ENCODE results near the gene EML4. TPM values are rescaled to one million over a fixed set of nuclear protein-coding genes. Genes with fewer than 3 reads are reported as not detected.
"Not testable (repeated sequence)": the region's sequence is repeated elsewhere in the genome, so short reads cannot be mapped to it uniquely, and the experiment has no call there.

EML4 gene
- total and polyA plus RNA-seq, 2 donors from 2014 or later = 13.0 to 53.6 TPM

- H3K36me3 ChIP-seq (ENCODE audit: control insufficient read depth in 2 of 3, insufficient read depth in 3 of 3, low read length in 3 of 3) = no peaks in the 10 kb centered on the region
- H3K4me3 ChIP-seq (ENCODE audit: low read length in 3 of 3) = no peak overlapping the region
- H3K9ac ChIP-seq (ENCODE audit: low read length in 3 of 3) = no peak overlapping the region
- no peak for TF ChIP-seq CTCF (IDR thresholded peaks at IDR 0.05; ENCODE audit: borderline replicate concordance, extremely low read depth, insufficient read depth)
- H3K27me3 ChIP-seq (ENCODE audit: control insufficient read depth, insufficient read depth, low read length) = no peaks in the 10 kb centered on the region
- no peak for FAIRE-seq
- H3K27ac ChIP-seq (ENCODE audit: low read depth in 2 of 2, low read length in 2 of 2) = no peak overlapping the region
- no peaks in the 10 kb centered on the region for H3K9me3 ChIP-seq (ENCODE audit: control insufficient read depth in 2 of 3, insufficient read depth in 1 of 3, low read length in 3 of 3)
- intact Hi-C loops (cut with DNase I) = no loop called here
- H3K4me1 ChIP-seq (ENCODE audit: control insufficient read depth in 2 of 3, insufficient read depth in 2 of 3, low read depth in 1 of 3, low read length in 3 of 3) = peaks cover 0 to 18% (median 3%) of the 10 kb centered on the region in 3 donors
- DNase-seq = no peak
Measured at GRCh38 chr2:42372474-42373200, 203.5 kb downstream of the EML4 start.

- H3K27me3 ChIP-seq (ENCODE audit: control insufficient read depth, insufficient read depth, low read length) = no peaks in the 10 kb centered on the region
- H3K9me3 ChIP-seq (ENCODE audit: control insufficient read depth in 2 of 3, insufficient read depth in 1 of 3, low read length in 3 of 3) = no peaks in the 10 kb centered on the region
- TF ChIP-seq CTCF (IDR thresholded peaks at IDR 0.05; ENCODE audit: borderline replicate concordance, extremely low read depth, insufficient read depth) = no peak
- DNase-seq (no peak), FAIRE-seq (no peak)
- no peak overlapping the region for H3K4me3 ChIP-seq (ENCODE audit: low read length in 3 of 3)
- no peaks in the 10 kb centered on the region for H3K36me3 ChIP-seq (ENCODE audit: control insufficient read depth in 2 of 3, insufficient read depth in 3 of 3, low read length in 3 of 3)
- H3K27ac ChIP-seq (ENCODE audit: low read depth in 2 of 2, low read length in 2 of 2) = no peak overlapping the region
- intact Hi-C loops (cut with DNase I) = no loop called here
- H3K9ac ChIP-seq (ENCODE audit: low read length in 3 of 3) = no peak overlapping the region
- H3K4me1 ChIP-seq (ENCODE audit: control insufficient read depth in 2 of 3, insufficient read depth in 2 of 3, low read depth in 1 of 3, low read length in 3 of 3) = no peaks in the 10 kb centered on the region
Measured at GRCh38 chr2:42376758-42377157, 207.6 kb downstream of the EML4 start.

GRCh38 chr2:42378415-42378814, 209.3 kb downstream of the EML4 start:
- no peak overlapping the region for H3K9ac ChIP-seq (ENCODE audit: low read length in 3 of 3)

GRCh38 chr2:42380026-42380425, 210.9 kb downstream of the EML4 start:
- H3K4me3 ChIP-seq (ENCODE audit: low read length in 3 of 3); FAIRE-seq; DNase-seq; H3K9me3 ChIP-seq (ENCODE audit: control insufficient read depth in 2 of 3, insufficient read depth in 1 of 3, low read length in 3 of 3); H3K4me1 ChIP-seq (ENCODE audit: control insufficient read depth in 2 of 3, insufficient read depth in 2 of 3, low read depth in 1 of 3, low read length in 3 of 3); H3K27ac ChIP-seq (ENCODE audit: low read depth in 2 of 2, low read length in 2 of 2); H3K36me3 ChIP-seq (ENCODE audit: control insufficient read depth in 2 of 3, insufficient read depth in 3 of 3, low read length in 3 of 3); H3K9ac ChIP-seq (ENCODE audit: low read length in 3 of 3); H3K27me3 ChIP-seq (ENCODE audit: control insufficient read depth, insufficient read depth, low read length); intact Hi-C loops (cut with DNase I): not testable (repeated sequence)

More at GRCh38 chr2:42378415-42378814, 209.3 kb downstream of the EML4 start:
- H3K4me1 ChIP-seq (ENCODE audit: control insufficient read depth in 2 of 3, insufficient read depth in 2 of 3, low read depth in 1 of 3, low read length in 3 of 3) = no peaks in the 10 kb centered on the region
- H3K27ac ChIP-seq (ENCODE audit: low read depth in 2 of 2, low read length in 2 of 2) = no peak overlapping the region
- FAIRE-seq (no peak), DNase-seq (no peak)
- H3K9me3 ChIP-seq (ENCODE audit: control insufficient read depth in 2 of 3, insufficient read depth in 1 of 3, low read length in 3 of 3) = no peaks in the 10 kb centered on the region
- intact Hi-C loops (cut with DNase I) = no loop called here
- H3K4me3 ChIP-seq (ENCODE audit: low read length in 3 of 3) = no peak overlapping the region
- TF ChIP-seq CTCF (IDR thresholded peaks at IDR 0.05; ENCODE audit: borderline replicate concordance, extremely low read depth, insufficient read depth) = no peak
- no peaks in the 10 kb centered on the region for H3K27me3 ChIP-seq (ENCODE audit: control insufficient read depth, insufficient read depth, low read length)
- H3K36me3 ChIP-seq (ENCODE audit: control insufficient read depth in 2 of 3, insufficient read depth in 3 of 3, low read length in 3 of 3) = no peaks in the 10 kb centered on the region
